CD4-positive, CD25-positive, alpha-beta regulatory T cell (primary cell): ENCODE measurements around the gene TCF7L1. TPM values are rescaled to one million over a fixed set of nuclear protein-coding genes. Genes with fewer than 3 reads are reported as not detected.
A peak's percentile ranks its signal among the peaks of the same experiment; 100 is the strongest.

ENCODE experiments used
- ATAC-seq, 2 donors: fragments of 150-1000 bp; cut with Tn5 transposase; one replicate each; pipeline ENCODE4 v1.10.0; 2021; ENCODE audit warnings: low read depth in 2 of 2, moderate number of reproducible peaks in 2 of 2, moderate library complexity in 1 of 2
- DNase-seq, 3 donors: peaks; one replicate each; pipeline versions ENCODE4 v3.0.0 to v3.0.0-alpha.2; 2012 to 2022; ENCODE audit warnings: mixed read lengths in 1 of 3
- H3K27ac ChIP-seq: one replicate; pipeline ENCODE4 v1.7.0; 2013; ENCODE audit warnings: mild to moderate bottlenecking, low read length; ENCODE audit not compliant: insufficient read depth, poor library complexity, severe bottlenecking
- H3K27me3 ChIP-seq: one replicate; pipeline ENCODE4 v1.7.0; 2013; ENCODE audit warnings: low read length; ENCODE audit not compliant: control insufficient read depth, insufficient read depth
- H3K36me3 ChIP-seq: one replicate; pipeline ENCODE4 v1.7.0; 2013; ENCODE audit warnings: mild to moderate bottlenecking, low read length, moderate library complexity; ENCODE audit not compliant: control insufficient read depth, insufficient read depth
- H3K4me1 ChIP-seq: 2 replicates; pipeline ENCODE4 v1.7.0; 2013; ENCODE audit warnings: mild to moderate bottlenecking, low read length; ENCODE audit not compliant: insufficient read depth, control insufficient read depth, poor library complexity, severe bottlenecking
- H3K4me3 ChIP-seq: one replicate; pipeline ENCODE4 v1.7.0; 2013; ENCODE audit warnings: low read depth, mild to moderate bottlenecking, low read length, moderate library complexity
- H3K9me3 ChIP-seq, 2 experiments: 1 replicate in 1 of 2; 2 replicates in 1 of 2; pipeline ENCODE4 v1.7.0; 2013; ENCODE audit warnings: low read length in 2 of 2, mild to moderate bottlenecking in 1 of 2, moderate library complexity in 1 of 2; ENCODE audit not compliant: control insufficient read depth in 2 of 2
- H3K27ac Mint-ChIP-seq, 3 donors: one replicate each; pipeline ENCODE4 v1.8.0; 2020 to 2022; ENCODE audit warnings: mild to moderate bottlenecking in 3 of 3, mixed read lengths in 3 of 3, moderate library complexity in 2 of 3
- H3K27me3 Mint-ChIP-seq: one replicate; pipeline ENCODE4 v1.8.0; 2022; ENCODE audit warnings: mild to moderate bottlenecking, mixed read lengths
- H3K36me3 Mint-ChIP-seq: one replicate; pipeline ENCODE4 v1.8.0; 2020; ENCODE audit warnings: mixed read lengths
- H3K4me1 Mint-ChIP-seq, 4 donors: one replicate each; pipeline ENCODE4 v1.8.0; 2020 to 2022; ENCODE audit warnings: mixed read lengths in 4 of 4, mild to moderate bottlenecking in 1 of 4
- H3K4me3 Mint-ChIP-seq, 4 donors: one replicate each; pipeline ENCODE4 v1.8.0; 2020 to 2022; ENCODE audit warnings: mild to moderate bottlenecking in 4 of 4, mixed read lengths in 4 of 4, moderate library complexity in 3 of 4
- H3K9me3 Mint-ChIP-seq, 7 donors: one replicate each; pipeline ENCODE4 v1.8.0; 2020 to 2022; ENCODE audit warnings: mixed read lengths in 7 of 7, mild to moderate bottlenecking in 3 of 7, moderate library complexity in 2 of 7
- polyA plus RNA-seq, 4 donors: library from polyadenylated mRNA; unstranded; fragments of 300-500 nt; fragmentation: Illumina TruSeq; gene quantifications; one replicate each; pipeline ENCODE4 v1.2.3, GENCODE V29; 2021
- total RNA-seq: library from RNA; stranded (reverse); gene quantifications from one replicate; pipeline ENCODE4 v1.2.3, GENCODE V29; 2022

The TCF7L1 gene
- total and polyA plus RNA-seq, 5 donors from 2014 or later: 0.07 to 0.10 TPM; not detected in 3

GRCh38 chr2:85347599-85347998, 214.4 kb downstream of the TCF7L1 start:
- Histone ChIP-seq H3K27ac (no peak overlapping the region), H3K4me1 (no peaks in the 10 kb centered on the region), H3K27me3 (no peaks in the 10 kb centered on the region), H3K36me3 (peaks cover 47% of the 10 kb centered on the region), H3K9me3 (no peaks in the 10 kb centered on the region), H3K4me3 (no peak overlapping the region)
- peak overlapping the region in 1 of 4 donors; percentile 77 for H3K4me3 Mint-ChIP-seq
- no peak overlapping the region for H3K27ac Mint-ChIP-seq
- no peak for DNase-seq
- peaks cover 0 to 10% (median 5%) of the 10 kb centered on the region in 4 donors for H3K4me1 Mint-ChIP-seq
- H3K27me3 Mint-ChIP-seq: no peaks in the 10 kb centered on the region
- H3K36me3 Mint-ChIP-seq: peaks cover 48% of the 10 kb centered on the region
- H3K9me3 Mint-ChIP-seq: no peaks in the 10 kb centered on the region
- ATAC-seq: no peak

GRCh38 chr2:85353876-85354285, 220.7 kb downstream of the TCF7L1 start:
- H3K9me3 ChIP-seq: no peaks in the 10 kb centered on the region
- H3K36me3 Mint-ChIP-seq: peaks cover 35% of the 10 kb centered on the region
- H3K9me3 Mint-ChIP-seq: no peaks in the 10 kb centered on the region
- H3K27ac ChIP-seq: peak overlapping the region; percentile 86
- no peaks in the 10 kb centered on the region for H3K27me3 ChIP-seq
- H3K27ac Mint-ChIP-seq: peak overlapping the region; percentile 97 to 99 (median 98)
- ATAC-seq: no peak
- H3K27me3 Mint-ChIP-seq: no peaks in the 10 kb centered on the region
- H3K4me1 ChIP-seq: peaks cover 40% of the 10 kb centered on the region
- H3K4me1 Mint-ChIP-seq: peaks cover 12 to 63% (median 35%) of the 10 kb centered on the region in 4 donors
- peaks cover 34% of the 10 kb centered on the region for H3K36me3 ChIP-seq
- peak in 1 of 3 donors; percentile 3 for DNase-seq
- H3K4me3 Mint-ChIP-seq: peak overlapping the region; percentile 96 to 99 (median 98)
- H3K4me3 ChIP-seq: peak overlapping the region; percentile 95

- no peaks in the 10 kb centered on the region for H3K9me3 ChIP-seq
- peak within 1 kb of the TSS; percentile 97 to 99 (median 98) for H3K27ac Mint-ChIP-seq
- H3K36me3 ChIP-seq: peaks cover 28% of the 10 kb centered on the region
- no peaks in the 10 kb centered on the region for H3K9me3 Mint-ChIP-seq
- H3K27me3 Mint-ChIP-seq: no peaks in the 10 kb centered on the region
- no peaks in the 10 kb centered on the region for H3K27me3 ChIP-seq
- H3K4me1 ChIP-seq: peaks cover 40% of the 10 kb centered on the region
- peak within 1 kb of the TSS; percentile 86 for H3K27ac ChIP-seq
- H3K4me3 ChIP-seq: peak within 1 kb of the TSS; percentile 95
- peak within 1 kb of the TSS; percentile 96 to 99 (median 98) for H3K4me3 Mint-ChIP-seq
- peaks cover 12 to 65% (median 38%) of the 10 kb centered on the region in 4 donors for H3K4me1 Mint-ChIP-seq
- H3K36me3 Mint-ChIP-seq: peaks cover 34% of the 10 kb centered on the region
- ATAC-seq (peak; percentile 99 to 100), DNase-seq (peak; percentile 98 to 100 (median 98))
These were observed 221.3 kb downstream of the TCF7L1 start, which contains the start of the genes ELMOD3 and RETSAT for GRCh38 chr2:85354286-85355072. Gene ELMOD3, plus strand, starts transcription at chr2:85354769. Its CDS starts 2,430 bp downstream, at chr2:85357199. Gene RETSAT, minus strand, starts transcription at chr2:85354528. Its CDS starts 21 bp downstream, at chr2:85354507.

GRCh38 chr2:85355073-85355410, 221.8 kb downstream of the TCF7L1 start:
- Mint-ChIP-seq H3K4me3 (peak overlapping the region; percentile 96 to 99 (median 98)), H3K36me3 (peaks cover 31% of the 10 kb centered on the region), H3K9me3 (no peaks in the 10 kb centered on the region), H3K27ac (peak overlapping the region; percentile 97 to 99 (median 98)), H3K27me3 (no peaks in the 10 kb centered on the region), H3K4me1 (peaks cover 12 to 65% (median 38%) of the 10 kb centered on the region in 4 donors)
- Histone ChIP-seq H3K27ac (peak overlapping the region; percentile 86), H3K36me3 (peaks cover 25% of the 10 kb centered on the region), H3K27me3 (no peaks in the 10 kb centered on the region), H3K9me3 (no peaks in the 10 kb centered on the region), H3K4me3 (peak overlapping the region; percentile 95), H3K4me1 (peaks cover 40% of the 10 kb centered on the region)
- no peak for ATAC-seq
- DNase-seq: no peak

- peak overlapping the region; percentile 96 to 99 (median 98) for H3K4me3 Mint-ChIP-seq
- peaks cover 26% of the 10 kb centered on the region for H3K36me3 Mint-ChIP-seq
- no peaks in the 10 kb centered on the region for H3K9me3 Mint-ChIP-seq
- H3K4me1 ChIP-seq: peaks cover 40% of the 10 kb centered on the region
- H3K9me3 ChIP-seq: no peaks in the 10 kb centered on the region
- peak overlapping the region; percentile 90 to 98 (median 97) for H3K27ac Mint-ChIP-seq
- H3K27me3 Mint-ChIP-seq: no peaks in the 10 kb centered on the region
- peak in 1 of 3 donors; percentile 12 for DNase-seq
- H3K36me3 ChIP-seq: peaks cover 21% of the 10 kb centered on the region
- H3K27me3 ChIP-seq: no peaks in the 10 kb centered on the region
- H3K27ac ChIP-seq: no peak overlapping the region
- ATAC-seq: no peak
- H3K4me1 Mint-ChIP-seq: peaks cover 12 to 65% (median 37%) of the 10 kb centered on the region in 4 donors
- H3K4me3 ChIP-seq: peak overlapping the region; percentile 95
These were observed 222.3 kb downstream of the TCF7L1 start for GRCh38 chr2:85355521-85355920.

GRCh38 chr2:85356186-85356585, 223.0 kb downstream of the TCF7L1 start:
- ATAC-seq (no peak), DNase-seq (no peak)
- no peaks in the 10 kb centered on the region for H3K27me3 Mint-ChIP-seq
- peaks cover 24% of the 10 kb centered on the region for H3K36me3 Mint-ChIP-seq
- no peaks in the 10 kb centered on the region for H3K27me3 ChIP-seq
- peak overlapping the region; percentile 80 to 99 (median 96) for H3K4me3 Mint-ChIP-seq
- H3K27ac ChIP-seq: no peak overlapping the region
- no peaks in the 10 kb centered on the region for H3K9me3 Mint-ChIP-seq
- no peak overlapping the region for H3K4me3 ChIP-seq
- no peak overlapping the region for H3K27ac Mint-ChIP-seq
- no peaks in the 10 kb centered on the region for H3K9me3 ChIP-seq
- H3K4me1 Mint-ChIP-seq: peaks cover 12 to 63% (median 37%) of the 10 kb centered on the region in 4 donors
- H3K36me3 ChIP-seq: peaks cover 15% of the 10 kb centered on the region
- H3K4me1 ChIP-seq: peaks cover 40% of the 10 kb centered on the region

- H3K4me3 ChIP-seq: no peak overlapping the region
- peaks cover 12 to 54% (median 33%) of the 10 kb centered on the region in 4 donors for H3K4me1 Mint-ChIP-seq
- H3K9me3 ChIP-seq: no peaks in the 10 kb centered on the region
- H3K27ac Mint-ChIP-seq: peak overlapping the region in 1 of 3 donors; percentile 26
- H3K27me3 ChIP-seq: no peaks in the 10 kb centered on the region
- peaks cover 31% of the 10 kb centered on the region for H3K36me3 Mint-ChIP-seq
- peaks cover 38% of the 10 kb centered on the region for H3K4me1 ChIP-seq
- peaks cover 19% of the 10 kb centered on the region for H3K36me3 ChIP-seq
- ATAC-seq (no peak), DNase-seq (no peak)
- no peak overlapping the region for H3K27ac ChIP-seq
- peak overlapping the region in 3 of 4 donors; percentile 22 to 65 (median 39) for H3K4me3 Mint-ChIP-seq
- no peaks in the 10 kb centered on the region for H3K9me3 Mint-ChIP-seq
- no peaks in the 10 kb centered on the region for H3K27me3 Mint-ChIP-seq
These were observed 224.5 kb downstream of the TCF7L1 start for GRCh38 chr2:85357736-85358135.
